A673 (cell line): ENCODE results near the gene HOXA5.

ENCODE experiments used
- CTCF ChIP-seq: fragments of 300-800, 200-600 bp; sonication (generic); conservative IDR thresholded peaks from 2 replicates; pipeline ENCODE4 v1.5.1; 2017; ENCODE audit warnings: low read depth, mild to moderate bottlenecking, antibody characterized with exemption, low read length, moderate library complexity, mixed read lengths
- EZH2 ChIP-seq: fragments of 200-600 bp; sonication (generic); IDR thresholded peaks from 2 replicates; pipeline ENCODE4 v1.6.1; 2017; ENCODE audit warnings: borderline replicate concordance, low read depth, mild to moderate bottlenecking, mixed read lengths, antibody characterized with exemption, low read length; ENCODE audit not compliant: poor library complexity, severe bottlenecking

DNA sequence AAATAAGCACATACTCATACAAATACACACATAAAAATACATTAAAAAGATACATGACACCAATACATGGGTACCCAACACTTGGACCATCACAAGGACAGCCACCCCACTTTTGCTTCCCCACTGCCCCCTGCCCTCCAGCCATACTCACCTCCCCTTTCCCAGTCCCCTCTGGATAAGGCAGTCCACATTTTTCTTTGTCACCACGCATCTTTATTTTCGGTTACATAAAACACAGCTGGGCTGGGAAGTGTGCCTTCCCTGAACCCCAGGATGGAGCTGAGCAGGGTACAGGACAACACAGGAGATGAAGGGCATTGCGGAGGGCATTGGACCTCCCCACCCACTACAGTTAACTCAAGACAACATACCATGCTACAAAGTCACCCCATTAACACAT, 10.0 kb upstream of the HOXA5 start:
- TF ChIP-seq CTCF (no peak), EZH2 (no peak)
